NCI-H2107 treated with DMSO at 0.1 percent for 48 hours (cell line): ENCODE data around the gene ZNF835.
"Not testable (repeated sequence)": the region's sequence is repeated elsewhere in the genome, so short reads cannot be mapped to it uniquely, and the experiment has no call there.

ENCODE experiments used
- DNase-seq: peaks from one replicate; lab custom pipeline; 2025; ENCODE audit not compliant: unreplicated experiment; lab: John Stamatoyannopoulos, UW

The ZNF835 gene

GRCh38 chr19:56671613-56671994, at the start of gene ZNF835:
TSS of gene ZNF835 (minus strand) at chr19:56671757. CDS start at chr19:56665198, 6,559 bp downstream.
- no peak for DNase-seq

DNA sequence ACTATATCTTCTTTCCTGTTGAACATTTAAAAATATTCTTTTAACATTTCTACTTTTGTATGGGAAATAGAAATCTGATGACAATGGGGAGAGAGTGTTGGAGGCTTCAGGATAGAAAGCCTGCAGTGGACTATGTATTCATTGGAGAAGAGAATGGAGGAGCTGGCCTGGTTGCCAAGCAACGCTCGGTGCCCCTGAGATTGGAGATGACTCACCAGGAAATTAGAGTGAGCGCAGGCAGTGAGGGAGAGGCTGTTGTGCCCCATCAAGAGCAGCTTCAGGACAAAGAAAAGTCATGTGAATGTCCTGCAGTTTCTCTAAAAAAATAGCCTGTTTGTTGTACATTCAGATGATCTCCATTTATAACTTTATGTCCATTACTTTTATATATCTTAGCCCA, 48.7 kb upstream of the ZNF835 start:
- DNase-seq, result no peak

DNA sequence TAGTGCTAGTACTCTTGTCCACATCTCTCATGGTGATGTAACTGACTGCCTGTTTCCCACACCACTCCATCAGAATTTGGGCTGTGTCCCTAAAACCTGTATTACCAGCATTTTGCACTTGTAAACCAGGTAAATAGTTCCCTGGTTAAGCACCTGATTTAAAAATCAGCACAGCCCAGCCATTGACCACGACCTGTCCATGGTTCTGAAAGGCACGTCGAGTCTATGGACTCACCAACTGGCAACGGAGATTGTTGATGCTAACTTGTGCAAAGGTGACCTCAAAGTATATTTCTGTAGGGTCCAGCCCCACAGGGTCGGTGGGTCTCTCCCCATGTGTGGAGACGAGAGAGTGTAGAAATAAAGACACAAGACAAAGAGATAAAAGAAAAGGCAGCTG, 46.7 kb upstream of the ZNF835 start:
- DNase-seq, result no peak

DNA sequence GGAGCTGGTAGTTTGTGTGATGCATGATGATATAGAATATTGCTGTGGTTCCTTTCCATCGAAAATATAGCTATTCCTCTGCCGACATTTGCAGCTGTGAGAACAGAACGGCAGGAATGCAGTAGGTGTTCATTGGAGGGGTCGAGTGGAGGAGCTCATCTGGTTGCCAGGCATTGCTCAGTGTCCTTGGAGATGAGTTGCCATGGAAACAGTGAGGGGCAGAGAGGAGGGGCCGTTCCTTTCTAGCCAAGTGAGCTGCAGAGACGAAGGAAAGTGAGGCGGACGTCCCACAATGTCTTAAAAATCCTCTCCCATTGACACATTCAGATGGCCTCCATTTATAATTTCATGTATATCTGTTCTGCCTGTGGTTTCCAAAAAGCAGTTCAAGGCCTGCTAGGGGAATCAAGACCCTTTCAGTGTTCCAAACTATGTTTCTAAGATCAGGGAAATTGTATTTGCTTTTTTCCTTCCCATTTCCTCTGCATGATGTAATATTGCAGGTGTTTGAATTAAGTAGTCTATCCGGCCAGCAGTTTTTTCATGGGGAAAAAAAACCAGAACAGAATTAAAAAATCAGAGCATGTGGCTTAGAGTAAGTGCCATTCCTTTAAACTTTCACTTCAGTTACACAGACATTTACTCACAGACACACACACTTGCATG, 41.2 kb upstream of the ZNF835 start:
- DNase-seq, result no peak

GRCh38 chr19:56710437-56710836, 38.9 kb upstream of the ZNF835 start:
- no peak for DNase-seq

- DNase-seq, result no peak
Observed at GRCh38 chr19:56707821-56708220, 36.3 kb upstream of the ZNF835 start.

DNA sequence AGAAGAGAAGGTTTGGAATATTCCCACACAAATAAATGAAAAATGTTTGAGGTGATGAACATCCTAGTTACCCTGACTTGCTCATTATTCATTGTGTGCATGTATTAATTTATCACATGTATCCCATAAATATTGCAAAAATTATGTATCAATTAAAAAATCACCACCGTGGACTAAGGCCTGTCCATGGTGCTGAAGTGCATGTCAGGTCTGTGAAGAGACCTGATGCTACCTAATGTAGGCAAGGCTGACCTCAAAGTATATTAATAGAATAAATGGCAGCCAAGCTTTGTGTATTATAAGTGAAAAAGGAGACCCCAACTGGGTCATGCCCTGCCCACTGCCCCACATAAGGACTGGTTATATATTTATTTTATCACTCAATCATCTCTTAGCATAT, 34.4 kb upstream of the ZNF835 start:
- DNase-seq, result no peak

DNA sequence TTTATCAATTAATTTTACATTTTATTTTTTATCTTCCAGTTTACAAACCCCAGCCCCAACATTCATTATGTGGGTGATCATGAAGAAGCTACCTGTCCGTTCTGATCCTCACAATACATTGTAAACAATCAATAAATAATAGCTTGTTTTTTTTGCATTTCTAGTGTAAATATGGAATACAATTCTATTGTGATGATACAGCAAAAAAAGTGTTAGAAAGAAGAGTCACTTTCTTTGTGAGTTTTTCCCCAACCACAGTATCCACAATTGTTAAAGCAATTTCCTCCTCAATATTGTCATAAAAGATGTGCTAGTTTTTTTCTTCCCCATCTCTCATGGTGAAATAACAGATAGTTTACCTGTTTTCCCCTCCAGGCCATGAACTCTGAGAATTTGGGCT, 30.3 kb upstream of the ZNF835 start:
- DNase-seq, result no peak

- DNase-seq, result no peak
Observed at GRCh38 chr19:56699552-56699951, 28.0 kb upstream of the ZNF835 start.

DNA sequence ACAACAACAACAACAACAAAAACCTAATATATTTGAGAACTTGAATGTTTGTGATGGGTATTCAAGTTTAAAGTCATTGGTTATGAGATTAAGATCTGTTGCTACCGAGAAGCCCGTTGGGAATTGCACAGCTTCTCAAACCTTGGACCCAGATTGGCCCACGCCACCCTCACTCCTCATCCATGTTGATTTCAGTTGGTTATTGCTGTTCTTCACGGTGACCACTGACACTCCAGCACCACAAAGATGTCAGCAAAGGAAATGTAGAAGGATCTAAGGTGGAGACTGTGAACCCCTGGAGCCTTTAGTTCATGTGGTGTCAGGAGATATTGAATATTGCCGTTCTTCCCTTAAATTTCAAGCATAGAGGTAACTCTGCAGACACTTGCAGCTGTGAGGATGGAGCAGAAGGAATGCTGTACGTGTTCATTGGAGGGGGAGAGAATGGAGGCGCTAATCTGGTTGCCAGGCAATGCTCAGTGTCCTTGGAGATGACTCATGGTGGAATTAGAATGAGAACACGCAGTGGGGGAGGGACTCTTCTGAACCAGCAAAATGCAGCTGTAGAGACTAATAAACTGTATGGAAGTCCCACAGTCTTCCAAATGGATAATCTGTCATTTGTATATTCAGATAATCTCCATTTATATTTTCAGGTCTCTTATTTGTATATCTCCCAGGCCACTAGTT, 20.8 kb upstream of the ZNF835 start:
- no peak for DNase-seq

GRCh38 chr19:56690670-56691069, 19.1 kb upstream of the ZNF835 start:
- no peak for DNase-seq

DNA sequence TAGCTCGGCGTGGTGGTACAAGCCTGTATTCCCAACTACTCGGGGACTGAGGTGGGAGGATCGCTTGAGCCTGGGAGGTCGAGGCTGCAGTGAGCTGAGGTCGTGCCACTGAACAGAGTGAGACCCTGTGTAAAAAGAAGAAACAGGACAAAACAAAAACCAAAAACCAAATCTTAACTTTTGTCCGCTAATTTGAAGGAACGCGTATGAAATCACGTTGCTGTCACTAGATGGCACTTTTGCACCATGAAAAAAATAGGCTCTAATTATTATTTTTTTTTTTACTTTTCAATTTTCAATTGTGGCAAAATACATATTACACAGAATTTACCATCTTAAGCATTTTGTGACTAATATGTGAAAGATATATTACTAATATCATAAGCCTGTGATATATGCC, 17.6 kb upstream of the ZNF835 start:
- no peak for DNase-seq

DNA sequence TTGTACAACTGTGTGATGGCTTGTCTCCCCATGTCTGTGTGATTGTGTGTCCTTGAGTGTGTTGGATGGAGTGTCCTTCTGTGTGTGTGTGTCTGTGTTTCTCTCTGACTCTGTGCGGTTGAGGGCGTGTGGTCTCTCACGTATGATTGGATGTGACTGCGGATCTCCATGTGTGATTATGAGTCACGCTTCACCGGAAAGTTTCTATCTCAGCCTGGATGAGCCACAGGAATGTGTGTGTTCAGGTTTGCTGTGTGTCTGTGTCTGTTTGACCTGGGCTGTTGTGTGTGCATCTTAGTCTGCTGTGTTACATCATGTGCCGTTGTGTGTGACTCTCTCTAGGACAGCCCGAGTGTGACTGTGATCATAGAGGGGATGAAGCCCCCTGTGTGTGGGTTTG, 15.5 kb upstream of the ZNF835 start:
- no peak for DNase-seq

- no peak for DNase-seq
Observed at GRCh38 chr19:56683116-56683515, 11.6 kb upstream of the ZNF835 start.

GRCh38 chr19:56681702-56682101, 10.1 kb upstream of the ZNF835 start:
- no peak for DNase-seq

GRCh38 chr19:56678205-56678604, 6.6 kb upstream of the ZNF835 start:
- DNase-seq, result no peak

- DNase-seq, result not testable (repeated sequence)
Observed at GRCh38 chr19:56672610-56673009, 1.1 kb upstream of the ZNF835 start.

DNA sequence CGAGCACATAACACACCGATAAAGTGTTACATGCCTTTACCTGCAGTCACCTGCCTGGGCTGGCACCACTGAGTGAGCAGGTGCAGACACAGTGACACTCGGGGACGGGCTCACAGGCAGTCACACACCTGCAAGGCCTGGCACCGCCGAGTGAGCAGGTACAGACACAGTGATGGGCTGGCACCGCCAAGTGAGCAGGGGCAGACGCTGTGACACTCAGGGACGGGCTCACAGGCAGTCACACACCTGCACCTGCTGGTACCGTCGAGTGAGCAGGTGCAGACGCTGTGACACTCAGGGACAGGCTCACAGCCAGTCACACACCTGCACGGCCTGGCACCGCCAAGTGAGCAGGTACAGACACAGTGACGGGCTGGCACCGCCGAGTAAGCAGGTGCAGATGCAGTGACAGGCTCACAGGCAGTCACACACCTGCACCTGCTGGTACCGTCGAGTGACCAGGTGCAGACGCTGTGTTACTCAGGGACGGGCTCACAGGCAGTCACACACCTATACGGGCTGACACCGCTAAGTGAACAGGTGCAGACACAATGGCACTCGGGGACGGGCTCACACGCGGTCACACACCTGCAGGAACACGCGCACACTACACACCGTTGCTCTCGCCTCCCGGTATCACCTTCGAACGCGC, 470 bp downstream of the ZNF835 start:
- DNase-seq, result no peak

DNA sequence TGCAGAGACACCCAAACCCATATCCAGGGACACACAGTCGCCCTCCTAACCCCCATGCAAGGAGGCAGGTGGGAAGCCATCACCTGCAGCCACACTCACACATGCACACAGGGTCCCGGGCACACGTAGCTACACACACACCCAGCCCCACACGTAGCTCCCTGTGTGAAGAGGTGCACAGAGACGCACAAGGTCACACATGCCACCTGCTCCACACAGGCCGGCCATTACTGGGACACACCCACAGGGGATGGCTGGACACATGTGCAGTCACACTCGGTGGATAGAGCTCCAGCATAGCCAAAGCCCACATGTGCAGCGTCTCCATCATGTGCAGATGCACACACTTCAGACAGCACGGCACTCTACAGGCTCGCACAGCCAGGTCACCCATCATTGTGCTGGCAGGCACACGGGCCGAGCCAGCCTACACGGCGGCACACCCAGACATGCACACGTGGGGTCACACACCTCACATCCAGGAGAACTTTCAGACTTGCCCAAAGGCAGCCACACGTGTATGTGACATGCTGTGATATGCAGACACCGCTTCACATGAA, 1.1 kb downstream of the ZNF835 start:
- no peak for DNase-seq

- DNase-seq, result no peak
Observed at GRCh38 chr19:56668676-56669075, 2.9 kb downstream of the ZNF835 start.

DNA sequence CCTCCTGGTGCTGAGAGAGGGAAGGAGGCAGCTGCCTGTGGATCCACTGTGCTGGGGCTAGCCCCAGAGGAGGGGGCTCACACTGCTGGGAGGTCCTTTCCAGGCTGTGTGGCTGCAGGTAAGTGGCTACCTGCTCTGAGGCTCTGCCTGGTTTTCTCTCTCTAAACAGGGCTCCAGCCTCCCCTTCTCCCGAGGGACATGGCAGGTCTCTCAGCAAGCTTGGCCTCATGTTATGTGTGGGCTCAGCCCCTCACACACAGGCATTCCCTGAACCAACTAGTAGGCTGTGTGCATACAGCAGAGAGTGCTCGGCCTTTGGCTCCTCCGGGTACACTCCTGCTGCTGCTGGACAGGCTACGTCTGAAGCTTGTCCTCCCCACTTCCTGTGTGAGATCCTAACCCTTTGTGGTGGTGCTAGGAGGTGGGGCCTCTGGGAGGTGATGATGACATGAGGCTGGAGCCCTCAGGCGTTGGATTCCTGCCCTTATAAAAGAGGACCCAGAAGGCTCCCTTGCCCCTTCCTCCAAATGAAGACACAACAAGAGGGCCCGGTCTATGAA, 4.2 kb downstream of the ZNF835 start:
- DNase-seq, result no peak

GRCh38 chr19:56664511-56664910, 7.0 kb downstream of the ZNF835 start:
- no peak for DNase-seq
